NCI-H524 treated with DMSO at 0.1 percent for 48 hours (cell line): Measurements from ENCODE around the gene RABGGTB.
"Not testable (repeated sequence)": the region's sequence is repeated elsewhere in the genome, so short reads cannot be mapped to it uniquely, and the experiment has no call there.

Experiments used
- DNase-seq: peaks from one replicate; lab custom pipeline; 2025; lab: John Stamatoyannopoulos, UW

RABGGTB gene

DNA sequence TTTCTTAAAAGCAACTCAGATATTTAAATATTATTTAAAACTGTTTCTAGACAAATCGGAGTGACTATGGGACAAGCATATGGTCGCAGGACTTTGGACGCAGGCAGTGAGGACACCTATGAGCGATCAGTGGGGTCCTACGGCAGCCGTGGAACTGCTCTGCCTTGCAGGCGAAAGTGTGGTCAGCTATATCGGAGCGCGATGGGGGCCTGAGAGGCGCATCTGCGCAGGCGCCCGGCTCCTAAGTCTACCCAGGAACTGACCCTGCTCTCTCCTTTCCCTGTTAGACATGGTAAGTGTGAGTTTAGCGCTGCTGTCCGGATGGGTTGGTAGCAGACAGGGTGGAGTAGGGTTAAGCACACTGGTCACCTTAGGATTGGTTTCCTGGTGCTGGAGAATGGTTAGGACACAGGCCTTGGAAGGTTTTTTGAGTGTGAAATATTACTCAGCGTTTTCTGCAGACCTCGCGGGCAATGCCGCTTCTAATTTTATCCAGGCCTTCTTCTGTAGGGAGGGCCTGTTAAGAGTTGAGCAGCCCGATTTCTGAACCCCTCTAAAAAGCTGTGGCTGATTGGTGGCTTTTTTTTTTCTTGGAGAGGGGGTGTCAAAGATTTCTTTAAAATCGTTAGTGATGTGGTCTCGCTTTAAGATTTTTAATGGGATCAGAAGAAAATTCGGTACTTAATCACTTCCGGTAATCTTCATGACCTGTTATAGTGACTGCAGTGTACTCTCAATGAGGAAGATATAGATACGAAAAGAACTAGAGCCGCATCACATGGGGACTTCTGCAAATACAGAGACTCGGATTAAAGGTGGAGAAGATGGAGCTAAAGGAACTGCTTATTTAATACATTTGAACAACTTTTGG, at the start of gene RABGGTB:
Gene RABGGTB, plus strand, starts transcription at position 274 of the 871 bp plus-strand sequence. Its CDS starts 16 bp downstream, at position 290.
- DNase-seq = peak; percentile 68

DNA sequence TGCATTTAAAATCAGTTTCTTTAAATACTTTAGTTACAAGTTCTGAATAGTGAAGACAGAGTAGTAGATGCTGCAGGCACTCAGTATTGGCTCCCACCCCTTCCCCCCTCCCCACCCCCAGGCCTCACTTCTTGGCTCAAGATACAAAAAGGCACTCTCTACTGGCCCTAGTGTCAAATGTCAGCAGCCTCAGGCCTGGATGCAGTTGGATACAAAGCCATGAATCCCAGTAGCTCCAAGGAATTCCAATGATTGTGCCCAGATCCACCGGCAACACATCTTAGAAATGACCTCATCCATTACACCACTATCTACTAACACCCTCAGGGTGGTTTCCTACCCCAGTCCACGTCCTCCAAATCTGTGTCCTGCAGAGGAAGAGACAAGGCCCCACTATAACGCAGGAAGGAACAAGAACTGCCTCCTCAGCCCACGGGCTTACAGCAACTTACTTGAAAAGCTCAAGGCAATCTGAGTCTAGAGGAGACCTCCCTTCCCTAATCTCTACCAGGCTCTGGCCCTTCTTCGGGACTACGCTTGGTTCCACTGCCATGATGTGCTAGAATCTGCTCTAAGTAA, 43.9 kb upstream of the RABGGTB start:
- DNase-seq = no peak

GRCh38 chr1:75745276-75745675, 40.8 kb upstream of the RABGGTB start:
- no peak for DNase-seq

DNA sequence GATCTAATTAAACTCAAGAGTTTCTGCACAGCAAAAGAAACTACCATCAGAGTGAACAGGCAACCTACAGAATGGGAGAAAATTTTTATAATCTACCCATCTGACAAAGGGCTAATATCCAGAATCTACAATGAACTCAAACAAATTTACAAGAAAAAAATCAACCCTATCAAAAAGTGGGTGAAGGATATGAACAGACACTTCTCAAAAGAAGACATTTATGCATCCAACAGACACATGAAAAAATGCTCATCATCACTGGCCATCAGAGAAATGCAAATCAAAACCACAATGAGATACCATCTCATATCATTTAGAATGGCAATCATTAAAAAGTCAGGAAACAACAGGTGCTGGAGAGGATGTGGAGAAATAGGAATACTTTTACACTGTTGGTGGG, 28.8 kb upstream of the RABGGTB start:
- DNase-seq = not testable (repeated sequence)

DNA sequence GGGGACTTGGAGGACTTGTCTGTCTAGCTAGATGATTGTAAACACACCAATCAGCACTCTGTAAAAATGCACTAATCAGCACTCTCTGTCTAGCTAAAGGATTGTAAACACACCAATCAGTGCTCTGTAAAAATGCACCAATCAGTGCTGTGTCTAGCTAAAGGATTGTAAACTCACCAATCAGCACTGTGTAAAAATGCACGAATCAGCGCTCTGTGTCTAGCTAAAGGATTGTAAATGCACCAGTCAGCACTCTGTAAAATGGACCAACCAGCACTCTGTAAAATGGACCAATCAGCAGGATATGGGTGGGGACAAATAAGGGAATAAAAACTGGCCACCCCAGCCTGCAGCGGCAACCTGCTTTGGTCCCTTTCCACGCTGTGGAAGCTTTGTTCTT, 27.5 kb upstream of the RABGGTB start:
- DNase-seq = not testable (repeated sequence)

DNA sequence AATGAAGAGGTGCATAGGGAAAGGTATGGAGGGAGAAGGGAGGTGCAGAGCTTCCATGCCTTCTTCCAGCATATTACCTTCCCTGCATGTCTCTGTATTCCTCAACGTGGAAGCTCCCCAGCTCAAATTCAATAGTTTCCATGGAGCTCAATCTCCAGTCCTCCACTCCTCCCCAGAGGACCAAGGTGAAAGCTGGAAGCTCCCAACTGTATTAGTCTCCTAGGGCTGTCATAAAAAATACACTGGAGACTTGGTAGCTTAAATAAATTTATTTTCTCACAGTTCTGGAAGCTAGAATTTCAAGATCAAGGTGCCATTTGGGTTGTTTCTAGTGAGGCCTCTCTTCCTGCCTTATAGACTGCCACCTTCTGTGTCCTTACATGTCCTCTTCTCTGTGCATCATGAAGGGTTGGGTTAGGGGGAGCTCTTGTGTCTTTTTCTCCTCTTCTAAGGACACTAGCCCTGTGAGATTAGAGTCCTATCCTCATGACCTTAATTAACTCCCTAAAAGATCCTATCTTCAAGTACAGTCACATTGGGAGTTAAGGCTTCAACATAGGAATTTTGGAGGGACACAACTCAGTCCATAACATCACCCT, 21.9 kb upstream of the RABGGTB start:
- no peak for DNase-seq

DNA sequence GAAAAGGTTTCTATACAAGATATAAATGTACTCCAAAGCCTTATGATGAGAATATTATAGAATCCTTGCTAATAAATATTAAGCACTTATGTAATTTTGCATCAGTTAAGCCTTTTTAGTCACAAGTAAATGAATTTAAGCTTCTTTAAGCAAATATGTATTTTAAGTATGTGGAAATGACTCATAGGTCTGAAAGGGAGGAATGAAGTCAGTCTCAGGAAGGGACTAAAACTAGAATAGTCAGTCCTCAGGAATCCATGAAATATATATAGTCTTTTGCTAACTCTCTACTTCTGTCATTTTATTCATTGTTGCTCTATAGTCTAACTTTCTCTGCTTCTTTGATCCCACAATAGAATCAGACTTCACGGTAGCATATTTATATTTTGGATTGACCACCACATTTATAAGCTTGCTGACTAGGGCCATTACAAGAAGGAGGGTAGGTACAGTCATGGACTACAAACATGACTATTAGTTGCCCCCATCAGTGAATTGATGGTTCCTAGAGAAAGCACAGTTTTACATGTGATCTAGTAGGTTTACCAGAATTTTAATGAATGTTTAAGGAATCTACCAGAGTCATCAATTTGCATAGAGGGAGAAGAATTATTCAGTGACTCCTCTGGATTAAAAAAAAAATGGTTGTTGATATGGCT, 20.2 kb upstream of the RABGGTB start:
- no peak for DNase-seq

GRCh38 chr1:75768016-75768415, 18.0 kb upstream of the RABGGTB start:
- no peak for DNase-seq

- no peak for DNase-seq
Measured at GRCh38 chr1:75770761-75771160, 15.3 kb upstream of the RABGGTB start.

- no peak for DNase-seq
Measured at GRCh38 chr1:75771978-75772377, 14.1 kb upstream of the RABGGTB start.

DNA sequence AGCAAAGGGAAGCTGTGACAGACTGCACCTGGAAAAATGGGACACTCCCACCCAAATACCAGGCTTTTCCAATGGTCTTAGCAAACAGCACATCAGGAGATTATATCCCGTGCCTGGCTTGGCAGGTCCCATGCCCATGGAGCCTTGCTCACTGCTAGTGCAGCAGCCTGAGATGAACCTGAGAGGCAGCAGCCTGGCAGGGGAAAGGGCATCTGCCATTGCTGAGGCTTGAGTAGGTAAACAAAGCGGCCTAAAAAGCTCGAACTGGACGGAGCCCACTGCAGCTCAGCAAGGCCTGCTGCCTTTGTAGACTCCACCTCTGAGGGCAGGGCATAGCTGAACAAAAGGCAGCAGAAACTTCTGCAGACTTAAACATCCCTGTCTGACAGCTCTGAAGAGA, 8.2 kb upstream of the RABGGTB start:
- not testable (repeated sequence) for DNase-seq

- not testable (repeated sequence) for DNase-seq
Measured at GRCh38 chr1:75778694-75779093, 7.4 kb upstream of the RABGGTB start.

- DNase-seq = not testable (repeated sequence)
Measured at GRCh38 chr1:75780183-75780582, 5.9 kb upstream of the RABGGTB start.

DNA sequence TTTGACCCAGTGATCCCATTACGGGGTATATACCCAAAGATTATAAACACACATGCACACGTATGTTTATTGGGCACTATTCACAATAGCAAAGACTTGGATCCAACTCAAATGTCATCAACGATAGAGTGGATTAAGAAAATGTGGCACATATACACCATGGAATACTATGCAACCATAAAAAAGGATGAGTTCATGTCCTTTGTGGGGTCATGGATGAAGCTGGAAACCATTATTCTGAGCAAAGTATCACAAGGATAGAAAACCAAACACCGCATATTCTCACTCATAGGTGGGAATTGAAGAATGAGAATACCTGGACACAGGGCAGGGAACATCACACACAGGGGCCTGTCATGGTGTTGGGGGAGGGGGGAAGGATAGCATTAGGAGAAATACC, 2.1 kb upstream of the RABGGTB start:
- not testable (repeated sequence) for DNase-seq

- no peak for DNase-seq
Measured at GRCh38 chr1:75785320-75785982, 605 bp upstream of the RABGGTB start.

- no peak for DNase-seq
Measured at GRCh38 chr1:75786901-75787493, 941 bp downstream of the RABGGTB start.

DNA sequence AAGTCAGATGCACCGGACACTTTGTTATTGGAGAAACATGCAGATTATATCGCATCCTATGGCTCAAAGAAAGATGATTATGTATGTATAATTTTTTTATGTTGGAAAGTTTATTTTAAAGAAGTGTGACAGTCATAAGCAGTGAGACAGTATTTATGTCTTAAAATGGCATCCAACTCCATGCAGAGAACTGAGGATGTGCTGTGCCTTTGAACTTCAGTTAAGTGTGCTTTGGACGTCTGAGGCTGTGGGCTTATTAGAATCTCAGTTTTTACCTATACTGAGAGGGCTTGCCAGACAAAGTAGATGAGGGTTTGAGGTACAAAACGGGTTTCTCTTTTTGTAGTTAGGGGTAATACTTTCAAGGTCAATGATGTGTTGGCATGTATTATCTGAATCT, 1.5 kb downstream of the RABGGTB start:
- no peak for DNase-seq

DNA sequence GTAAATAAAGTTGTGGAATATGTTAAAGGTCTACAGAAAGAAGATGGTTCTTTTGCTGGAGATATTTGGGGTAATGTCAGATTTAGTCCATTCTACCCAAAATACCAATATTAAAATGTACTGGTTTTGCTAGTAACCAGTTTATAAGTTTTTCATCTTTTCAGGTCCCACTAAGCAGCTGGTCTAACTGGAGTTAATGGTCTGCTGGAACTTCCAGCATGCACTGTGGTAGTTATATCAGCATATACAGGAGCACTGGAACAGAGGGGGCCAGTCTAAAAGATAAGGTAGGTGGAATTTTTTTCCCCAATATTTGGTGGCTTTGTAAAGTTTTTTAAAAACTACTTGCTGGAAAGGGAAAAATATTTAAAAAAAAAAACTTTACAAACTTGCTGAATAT, 3.9 kb downstream of the RABGGTB start:
- DNase-seq = no peak

GRCh38 chr1:75791022-75791421, 5.0 kb downstream of the RABGGTB start:
- no peak for DNase-seq

GRCh38 chr1:75792091-75792490, 6.0 kb downstream of the RABGGTB start:
- no peak for DNase-seq

- no peak for DNase-seq
Measured at GRCh38 chr1:75794382-75794781, 8.3 kb downstream of the RABGGTB start.
